DND-41 (cell line): Measurements from ENCODE around the gene PHF21B.

Experiments used
- EZH2 ChIP-seq: IDR thresholded peaks from 3 replicates; pipeline ENCODE4 v1.6.1; 2012; ENCODE audit warnings: borderline replicate concordance, low read depth, mild to moderate bottlenecking, moderate library complexity, low read length, inconsistent platforms; ENCODE audit not compliant: severe bottlenecking
- TF ChIP-seq, protein P1 (sequence below): IDR thresholded peaks from 2 replicates; pipeline ENCODE4 v1.5.1; 2012; ENCODE audit warnings: borderline replicate concordance, low read length, moderate library complexity, mild to moderate bottlenecking; ENCODE audit not compliant: poor library complexity, severe bottlenecking; ENCODE audit errors: extremely low read depth

DNA sequence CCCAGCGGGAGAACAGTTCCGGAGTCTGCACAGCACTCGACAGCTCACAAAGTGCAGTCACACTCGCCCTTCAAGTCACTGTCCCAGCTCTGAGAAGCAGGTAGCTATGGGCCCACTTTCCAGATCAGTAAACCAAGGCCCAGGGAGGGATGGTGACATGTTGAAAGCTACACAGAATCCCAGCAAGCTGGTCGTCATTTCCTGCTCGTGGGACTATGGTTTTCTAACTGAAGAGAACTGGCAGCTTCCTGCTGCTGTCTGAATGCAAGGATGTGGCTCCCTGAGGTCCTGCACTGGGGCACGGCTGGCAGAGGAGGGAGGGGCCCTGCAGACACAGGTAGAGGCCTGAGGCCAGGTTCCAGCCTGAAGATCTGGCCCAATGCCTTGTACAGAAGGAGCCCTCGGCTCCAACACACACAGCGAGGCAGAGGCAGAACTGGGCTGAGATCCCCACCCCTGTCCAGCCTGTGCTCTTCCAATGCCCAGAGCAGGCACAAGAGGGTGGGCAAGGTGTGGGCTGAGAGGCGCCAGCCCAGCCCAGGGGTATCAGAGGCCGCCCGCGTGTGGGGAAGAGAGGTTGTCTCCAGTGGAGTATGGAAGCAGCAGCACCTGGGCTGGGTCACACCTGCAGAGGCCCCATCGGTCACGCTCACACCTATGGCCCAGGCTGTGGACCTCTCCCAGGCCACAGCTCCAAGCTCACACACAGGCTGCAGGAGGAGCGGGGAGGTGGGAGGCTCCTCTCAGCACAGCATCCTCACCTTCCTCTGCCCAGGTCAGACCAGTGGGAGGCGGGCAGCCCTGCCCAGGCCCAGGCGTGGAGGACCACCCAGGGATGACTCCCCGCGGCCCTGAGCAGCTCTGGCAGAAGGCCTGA, 119.2 kb downstream of the PHF21B start:
- TF ChIP-seq, protein P1, sequence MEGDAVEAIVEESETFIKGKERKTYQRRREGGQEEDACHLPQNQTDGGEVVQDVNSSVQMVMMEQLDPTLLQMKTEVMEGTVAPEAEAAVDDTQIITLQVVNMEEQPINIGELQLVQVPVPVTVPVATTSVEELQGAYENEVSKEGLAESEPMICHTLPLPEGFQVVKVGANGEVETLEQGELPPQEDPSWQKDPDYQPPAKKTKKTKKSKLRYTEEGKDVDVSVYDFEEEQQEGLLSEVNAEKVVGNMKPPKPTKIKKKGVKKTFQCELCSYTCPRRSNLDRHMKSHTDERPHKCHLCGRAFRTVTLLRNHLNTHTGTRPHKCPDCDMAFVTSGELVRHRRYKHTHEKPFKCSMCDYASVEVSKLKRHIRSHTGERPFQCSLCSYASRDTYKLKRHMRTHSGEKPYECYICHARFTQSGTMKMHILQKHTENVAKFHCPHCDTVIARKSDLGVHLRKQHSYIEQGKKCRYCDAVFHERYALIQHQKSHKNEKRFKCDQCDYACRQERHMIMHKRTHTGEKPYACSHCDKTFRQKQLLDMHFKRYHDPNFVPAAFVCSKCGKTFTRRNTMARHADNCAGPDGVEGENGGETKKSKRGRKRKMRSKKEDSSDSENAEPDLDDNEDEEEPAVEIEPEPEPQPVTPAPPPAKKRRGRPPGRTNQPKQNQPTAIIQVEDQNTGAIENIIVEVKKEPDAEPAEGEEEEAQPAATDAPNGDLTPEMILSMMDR, result no peak
- TF ChIP-seq EZH2, result no peak
